Stimulated activated CD8-positive, alpha-beta memory T cell treated with anti-CD3 and anti-CD28 coated beads, Interleukin-15, amount 100 ng/mL, for 24 hours (primary cell): Measurements from ENCODE around the gene RPS16.

ENCODE experiments used
- DNase-seq: peaks from one replicate; pipeline ENCODE4 v3.0.0-alpha.2; 2020; ENCODE audit warnings: low read depth

The RPS16 gene

GRCh38 chr19:39388657-39389056 lies 47.1 kb downstream of the RPS16 start:
- DNase-seq, result no peak

DNA sequence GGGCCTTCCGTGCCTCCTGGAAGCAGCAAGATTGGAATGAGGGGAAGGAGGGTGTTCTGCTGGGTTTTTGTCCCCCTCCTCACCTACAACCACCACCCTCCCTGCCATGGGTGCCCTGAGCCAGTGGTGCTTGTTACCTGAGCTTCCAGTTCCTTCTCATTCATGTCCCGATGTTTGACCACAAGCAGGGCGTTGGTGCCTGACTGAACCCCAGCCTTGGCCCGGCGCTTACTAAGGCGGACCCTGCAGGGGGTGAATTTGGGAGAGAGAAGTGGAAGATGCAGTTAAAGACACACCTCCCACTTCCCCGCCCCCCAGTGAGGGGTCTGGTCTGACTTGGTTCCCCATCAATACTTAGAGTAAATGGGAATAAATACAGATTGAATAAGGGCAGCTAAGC lies 49.2 kb downstream of the RPS16 start:
- no peak for DNase-seq

- no peak for DNase-seq
Measured at GRCh38 chr19:39385629-39386411, 49.9 kb downstream of the RPS16 start.

GRCh38 chr19:39384839-39385568 lies 50.7 kb downstream of the RPS16 start:
- DNase-seq, result no peak
